ENCODE data around the gene FANCD2OS.

DNA sequence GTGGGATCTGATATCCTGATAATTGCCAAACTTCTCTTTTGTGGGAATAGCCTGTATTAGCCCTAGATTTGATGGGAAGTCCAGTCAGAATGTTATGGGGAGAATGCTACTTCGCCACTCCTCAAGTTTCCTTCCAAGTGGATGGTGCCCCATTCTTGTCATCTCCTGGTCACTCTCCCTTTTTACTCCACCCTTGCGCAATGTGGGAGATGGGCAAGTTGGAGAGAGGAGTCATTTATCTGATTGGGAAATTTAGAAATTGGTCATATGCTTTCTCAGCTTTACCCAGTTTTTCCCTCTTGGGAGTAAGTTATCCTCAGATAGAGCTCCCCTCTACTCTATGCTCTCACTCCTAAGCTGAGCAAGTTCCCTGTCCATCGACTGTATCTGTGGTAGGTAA is 14.4 kb downstream of the FANCD2OS start:
- TF ChIP-seq, protein P1, sequence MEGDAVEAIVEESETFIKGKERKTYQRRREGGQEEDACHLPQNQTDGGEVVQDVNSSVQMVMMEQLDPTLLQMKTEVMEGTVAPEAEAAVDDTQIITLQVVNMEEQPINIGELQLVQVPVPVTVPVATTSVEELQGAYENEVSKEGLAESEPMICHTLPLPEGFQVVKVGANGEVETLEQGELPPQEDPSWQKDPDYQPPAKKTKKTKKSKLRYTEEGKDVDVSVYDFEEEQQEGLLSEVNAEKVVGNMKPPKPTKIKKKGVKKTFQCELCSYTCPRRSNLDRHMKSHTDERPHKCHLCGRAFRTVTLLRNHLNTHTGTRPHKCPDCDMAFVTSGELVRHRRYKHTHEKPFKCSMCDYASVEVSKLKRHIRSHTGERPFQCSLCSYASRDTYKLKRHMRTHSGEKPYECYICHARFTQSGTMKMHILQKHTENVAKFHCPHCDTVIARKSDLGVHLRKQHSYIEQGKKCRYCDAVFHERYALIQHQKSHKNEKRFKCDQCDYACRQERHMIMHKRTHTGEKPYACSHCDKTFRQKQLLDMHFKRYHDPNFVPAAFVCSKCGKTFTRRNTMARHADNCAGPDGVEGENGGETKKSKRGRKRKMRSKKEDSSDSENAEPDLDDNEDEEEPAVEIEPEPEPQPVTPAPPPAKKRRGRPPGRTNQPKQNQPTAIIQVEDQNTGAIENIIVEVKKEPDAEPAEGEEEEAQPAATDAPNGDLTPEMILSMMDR (IDR thresholded peaks at IDR 0.05; ENCODE audit: insufficient read depth, low read depth, low read length), result no peak
- TF ChIP-seq EZH2 (IDR thresholded peaks at IDR 0.05; ENCODE audit: insufficient read depth, low read length), result no peak

Data from astrocyte (in vitro differentiated cells and primary cell).